Dendritic cell treated with granulocyte-macrophage colony-stimulating factor and Interleukin-4, amounts not matched to agents 40 ng/mL and 50 ng/mL, for 4 days (primary cell): ENCODE measurements around the gene NGB.

Experiments used
- H3K27ac Mint-ChIP-seq: one replicate; pipeline ENCODE4 v1.8.0; 2022; ENCODE audit warnings: mild to moderate bottlenecking, mixed read lengths
- H3K27me3 Mint-ChIP-seq: one replicate; pipeline ENCODE4 v1.8.0; 2022; ENCODE audit warnings: mild to moderate bottlenecking, mixed read lengths
- H3K36me3 Mint-ChIP-seq: one replicate; pipeline ENCODE4 v1.8.0; 2022; ENCODE audit warnings: low read depth, mixed read lengths
- H3K4me1 Mint-ChIP-seq: one replicate; pipeline ENCODE4 v1.8.0; 2022; ENCODE audit warnings: low read depth, mixed read lengths
- H3K4me3 Mint-ChIP-seq: one replicate; pipeline ENCODE4 v1.8.0; 2022; ENCODE audit warnings: mild to moderate bottlenecking, moderate library complexity, mixed read lengths
- H3K9me3 Mint-ChIP-seq: one replicate; pipeline ENCODE4 v1.8.0; 2022; ENCODE audit warnings: mixed read lengths
- intact Hi-C: fragments of 100-400 bp; cut with micrococcal nuclease; formaldehyde crosslinking; loops from one replicate; pipeline ENCODE4 v1.15.0; 2022

Gene NGB

GRCh38 chr14:77248666-77249065, 22.3 kb downstream of the NGB start:
- no peaks in the 10 kb centered on the region for H3K9me3 Mint-ChIP-seq
- no peaks in the 10 kb centered on the region for H3K27me3 Mint-ChIP-seq
- no peak overlapping the region for H3K4me3 Mint-ChIP-seq
- no peak overlapping the region for H3K27ac Mint-ChIP-seq
- intact Hi-C loops, result no loop called here
- H3K4me1 Mint-ChIP-seq, result no peaks in the 10 kb centered on the region
- H3K36me3 Mint-ChIP-seq, result no peaks in the 10 kb centered on the region

GRCh38 chr14:77246784-77247183, 24.2 kb downstream of the NGB start:
- H3K36me3 Mint-ChIP-seq, result no peaks in the 10 kb centered on the region
- H3K9me3 Mint-ChIP-seq, result no peaks in the 10 kb centered on the region
- peaks cover 4% of the 10 kb centered on the region for H3K27me3 Mint-ChIP-seq
- intact Hi-C loops, result no loop called here
- H3K27ac Mint-ChIP-seq, result no peak overlapping the region
- no peaks in the 10 kb centered on the region for H3K4me1 Mint-ChIP-seq
- no peak overlapping the region for H3K4me3 Mint-ChIP-seq

GRCh38 chr14:77245820-77246219, 25.2 kb downstream of the NGB start:
- Mint-ChIP-seq H3K27me3 (peaks cover 4% of the 10 kb centered on the region), H3K9me3 (no peaks in the 10 kb centered on the region), H3K36me3 (no peaks in the 10 kb centered on the region), H3K27ac (no peak overlapping the region), H3K4me3 (no peak overlapping the region), H3K4me1 (no peaks in the 10 kb centered on the region)
- intact Hi-C loops, result no loop called here

GRCh38 chr14:77243853-77244252, 27.2 kb downstream of the NGB start:
- Mint-ChIP-seq H3K36me3 (no peaks in the 10 kb centered on the region), H3K4me1 (no peaks in the 10 kb centered on the region), H3K9me3 (no peaks in the 10 kb centered on the region), H3K4me3 (no peak overlapping the region), H3K27me3 (peaks cover 4% of the 10 kb centered on the region), H3K27ac (no peak overlapping the region)
- intact Hi-C loops, result no loop called here

- no peak overlapping the region for H3K27ac Mint-ChIP-seq
- peaks cover 4% of the 10 kb centered on the region for H3K27me3 Mint-ChIP-seq
- H3K9me3 Mint-ChIP-seq, result no peaks in the 10 kb centered on the region
- intact Hi-C loops, result no loop called here
- no peak overlapping the region for H3K4me3 Mint-ChIP-seq
- H3K36me3 Mint-ChIP-seq, result no peaks in the 10 kb centered on the region
- no peaks in the 10 kb centered on the region for H3K4me1 Mint-ChIP-seq
Observed at GRCh38 chr14:77242752-77243151, 28.3 kb downstream of the NGB start.

GRCh38 chr14:77241955-77242354, 29.1 kb downstream of the NGB start:
- Mint-ChIP-seq H3K27ac (no peak overlapping the region), H3K9me3 (no peaks in the 10 kb centered on the region), H3K4me3 (no peak overlapping the region), H3K27me3 (peaks cover 4% of the 10 kb centered on the region), H3K4me1 (no peaks in the 10 kb centered on the region), H3K36me3 (no peaks in the 10 kb centered on the region)
- intact Hi-C loops, result no loop called here

- Mint-ChIP-seq H3K4me1 (no peaks in the 10 kb centered on the region), H3K9me3 (no peaks in the 10 kb centered on the region), H3K27ac (no peak overlapping the region), H3K4me3 (no peak overlapping the region), H3K36me3 (no peaks in the 10 kb centered on the region), H3K27me3 (peaks cover 4% of the 10 kb centered on the region)
- intact Hi-C loops, result no loop called here
Observed at GRCh38 chr14:77240336-77240915, 30.6 kb downstream of the NGB start.

- Mint-ChIP-seq H3K4me3 (no peak overlapping the region), H3K9me3 (no peaks in the 10 kb centered on the region), H3K36me3 (no peaks in the 10 kb centered on the region), H3K4me1 (no peaks in the 10 kb centered on the region), H3K27me3 (peaks cover 4% of the 10 kb centered on the region), H3K27ac (no peak overlapping the region)
- intact Hi-C loops, result no loop called here
Observed at GRCh38 chr14:77239412-77239811, 31.6 kb downstream of the NGB start.

- Mint-ChIP-seq H3K4me1 (no peaks in the 10 kb centered on the region), H3K36me3 (no peaks in the 10 kb centered on the region), H3K4me3 (no peak overlapping the region), H3K27ac (no peak overlapping the region), H3K9me3 (no peaks in the 10 kb centered on the region), H3K27me3 (peaks cover 4% of the 10 kb centered on the region)
- intact Hi-C loops, result no loop called here
Observed at GRCh38 chr14:77238996-77239395, 32.0 kb downstream of the NGB start.

- intact Hi-C loops, result no loop called here
- Mint-ChIP-seq H3K4me1 (no peaks in the 10 kb centered on the region), H3K27ac (no peak overlapping the region), H3K9me3 (no peaks in the 10 kb centered on the region), H3K36me3 (no peaks in the 10 kb centered on the region), H3K27me3 (peaks cover 4% of the 10 kb centered on the region), H3K4me3 (no peak overlapping the region)
Observed at GRCh38 chr14:77238356-77238755, 32.6 kb downstream of the NGB start.

GRCh38 chr14:77236814-77237213, 34.2 kb downstream of the NGB start:
- intact Hi-C loops, result no loop called here
- Mint-ChIP-seq H3K27me3 (no peaks in the 10 kb centered on the region), H3K4me1 (no peaks in the 10 kb centered on the region), H3K36me3 (no peaks in the 10 kb centered on the region), H3K9me3 (no peaks in the 10 kb centered on the region), H3K27ac (no peak overlapping the region), H3K4me3 (no peak overlapping the region)

- Mint-ChIP-seq H3K36me3 (no peaks in the 10 kb centered on the region), H3K27me3 (no peaks in the 10 kb centered on the region), H3K4me1 (no peaks in the 10 kb centered on the region), H3K4me3 (no peak overlapping the region), H3K9me3 (no peaks in the 10 kb centered on the region), H3K27ac (no peak overlapping the region)
- intact Hi-C loops, result no loop called here
Observed at GRCh38 chr14:77231721-77232120, 39.3 kb downstream of the NGB start.

- no peak overlapping the region for H3K4me3 Mint-ChIP-seq
- H3K27me3 Mint-ChIP-seq, result no peaks in the 10 kb centered on the region
- H3K36me3 Mint-ChIP-seq, result no peaks in the 10 kb centered on the region
- no peaks in the 10 kb centered on the region for H3K9me3 Mint-ChIP-seq
- no peak overlapping the region for H3K27ac Mint-ChIP-seq
- H3K4me1 Mint-ChIP-seq, result no peaks in the 10 kb centered on the region
- intact Hi-C loops, result no loop called here
Observed at GRCh38 chr14:77230914-77231313, 40.1 kb downstream of the NGB start.

- Mint-ChIP-seq H3K27ac (no peak overlapping the region), H3K36me3 (no peaks in the 10 kb centered on the region), H3K27me3 (no peaks in the 10 kb centered on the region), H3K4me1 (no peaks in the 10 kb centered on the region), H3K4me3 (no peak overlapping the region), H3K9me3 (no peaks in the 10 kb centered on the region)
- intact Hi-C loops, result no loop called here
Observed at GRCh38 chr14:77228056-77228455, 43.0 kb downstream of the NGB start.

- Mint-ChIP-seq H3K9me3 (no peaks in the 10 kb centered on the region), H3K4me3 (no peak overlapping the region), H3K27me3 (no peaks in the 10 kb centered on the region), H3K36me3 (no peaks in the 10 kb centered on the region), H3K27ac (no peak overlapping the region), H3K4me1 (no peaks in the 10 kb centered on the region)
- intact Hi-C loops, result no loop called here
Observed at GRCh38 chr14:77225892-77226557, 45.0 kb downstream of the NGB start.
